Heart right ventricle (tissue), 16 donors: Measurements from ENCODE around the gene STK24. TPM values are rescaled to one million over a fixed set of nuclear protein-coding genes. Genes with fewer than 3 reads are reported as not detected.
"Not testable (repeated sequence)": the region's sequence is repeated elsewhere in the genome, so short reads cannot be mapped to it uniquely, and the experiment has no call there.

Experiments used
- ATAC-seq, 8 donors: fragments of 200-7000 bp; cut with Tn5 transposase; one replicate each; pipeline ENCODE4 v1.9.1; 2020; ENCODE audit warnings: mild to moderate bottlenecking in 8 of 8, moderate library complexity in 8 of 8, moderate number of reproducible peaks in 1 of 8
- DNase-seq, 2 donors: peaks; one replicate each; pipeline ENCODE4 v3.0.0-alpha.2; 2020
- H3K27ac ChIP-seq, 10 donors: fragments of 200-600 bp; sonication (generic) in 2 of 10; one replicate each; pipeline versions ENCODE4 v1.5.0 to v1.8.0; 2020 to 2022; ENCODE audit warnings: mild to moderate bottlenecking in 3 of 10
- H3K27me3 ChIP-seq, 7 donors: fragments of 200-600 bp; one replicate each; pipeline ENCODE4 v1.8.0; 2021 to 2022; ENCODE audit warnings: mild to moderate bottlenecking in 2 of 7
- H3K36me3 ChIP-seq, 9 donors: fragments of 200-600 bp; sonication (generic) in 1 of 9; one replicate each; pipeline versions ENCODE4 v1.5.0 to v1.8.0; 2020 to 2022; ENCODE audit warnings: mild to moderate bottlenecking in 2 of 9
- H3K4me1 ChIP-seq, 9 donors: fragments of 200-600 bp; sonication (generic) in 1 of 9; one replicate each; pipeline versions ENCODE4 v1.5.0 to v1.8.0; 2020 to 2022; ENCODE audit warnings: mild to moderate bottlenecking in 4 of 9
- H3K4me3 ChIP-seq, 10 donors: fragments of 200-600 bp; sonication (generic) in 2 of 10; one replicate each; pipeline versions ENCODE4 v1.5.0 to v1.8.0; 2020 to 2022; ENCODE audit warnings: mild to moderate bottlenecking in 7 of 10, moderate library complexity in 2 of 10
- H3K9me3 ChIP-seq, 11 donors: fragments of 200-600 bp in 10 of 11; sonication (generic) in 2 of 11; one replicate each; pipeline versions ENCODE4 v1.5.0 to v1.8.0; 2013 to 2022; ENCODE audit warnings: mild to moderate bottlenecking in 2 of 11, control low read depth in 1 of 11, moderate library complexity in 1 of 11
- WGBS, 2 donors: extraction: QIAGEN DNeasy Blood & Tissue Kit; methylation state at CpG; one replicate each; pipeline ENCODE4 v1.1.7; 2013; ENCODE audit warnings: inconsistent platforms in 1 of 2; 5-methylcytosine and 5-hydroxymethylcytosine counted together
- intact Hi-C, 10 donors: fragments of 100-400 bp; cut with DNase I; formaldehyde crosslinking; loops; one replicate each; pipeline versions ENCODE4 v1.11.1 to v1.14.2; 2022
- polyA plus RNA-seq, 2 donors: library from polyadenylated mRNA; stranded (reverse); fragments of 200-250 nt; gene quantifications; one replicate each; pipeline ENCODE4 v1.2.3, GENCODE V29; 2013
- total RNA-seq, 10 donors: library from RNA; stranded (reverse); fragmentation: NEBNext Ultra II Directional in 3 of 10; extraction: Animal tissue kit (Norgen Biotek cat#: 25700) in 3 of 10; gene quantifications; one replicate each; pipeline versions ENCODE4 v1.2.1 to v1.2.4, GENCODE V29; 2021 to 2023
- TF ChIP-seq, protein P1 (sequence below), 9 donors: fragments of 200-600 bp; sonication (generic) in 2 of 9; IDR thresholded peaks; one replicate each; pipeline versions ENCODE4 v1.5.0 to v1.8.0; 2021 to 2022; ENCODE audit warnings: antibody characterized with exemption in 9 of 9, mild to moderate bottlenecking in 5 of 9, moderate library complexity in 1 of 9
- donor health status: Arrhythmogenic right ventricular cardiomyopathy.
- donor health status: ischemic (EF 13 %, LVEDD 7.1; RV severe dilation, severe dysfunction).
- donor health status: healthy with polysubstance abuse.
- donor health status: DM: no; HTN: yes; CAD: no.
- donor health status: DM: no; HTN: no; CAD: no.
- donor health status: ischemic (EF 25% LVEDD 6.9; RV normal size, moderate dysfunction).
- donor health status: ischemic (EF 25% LVEDD 5.7; RV mildly dilated, moderate dysfunction).
- donor health status: healthy.
- donor health status: DM: yes; HTN: yes; CAD: no.
- donor health status: Ischemic cardiomyopathy.
- donor health status: ischemic (EF 35%, LVEDD 5.7; RV mildly dilated, moderate dysfunction).
- donor health status: nonischemic (EF 11% LVEDD 7.7; RV severe dilation, severe dysfunction).
- donor health status: DM: yes; HTN: yes; CAD: no.
- donor health status: PGD.
- donor health status: ischemic (EF 29% LVEDD 5.4; RV normal size, mild dysfunction).
- donor health status: nonischemic (EF 23%, LVEDD 6.1; RV moderate dilation, normal function).

STK24 gene
- total and polyA plus RNA-seq, 12 donors: 20.8 to 72.9 (median 61.5) TPM

GRCh38 chr13:98575904-98576199, 1.1 kb downstream of the STK24 start:
- ATAC-seq: no peak
- intact Hi-C loops: loop anchor here in 9 of 10 donors (2.0 to 10.0 kb wide), 12 partner anchors 69 to 131 kb away; no protein-coding TSS in a partner anchor
- H3K9me3 ChIP-seq: no peaks in the 10 kb centered on the region
- H3K27ac ChIP-seq: peak overlapping the region; percentile 91 to 98 (median 96)
- H3K4me3 ChIP-seq: peak overlapping the region; percentile 73 to 99 (median 94)
- H3K27me3 ChIP-seq: no peaks in the 10 kb centered on the region
- 1% methylated on average over 15 of the region's 15 CpGs for WGBS, 2 donors
- no peak for DNase-seq
- TF ChIP-seq, protein P1, sequence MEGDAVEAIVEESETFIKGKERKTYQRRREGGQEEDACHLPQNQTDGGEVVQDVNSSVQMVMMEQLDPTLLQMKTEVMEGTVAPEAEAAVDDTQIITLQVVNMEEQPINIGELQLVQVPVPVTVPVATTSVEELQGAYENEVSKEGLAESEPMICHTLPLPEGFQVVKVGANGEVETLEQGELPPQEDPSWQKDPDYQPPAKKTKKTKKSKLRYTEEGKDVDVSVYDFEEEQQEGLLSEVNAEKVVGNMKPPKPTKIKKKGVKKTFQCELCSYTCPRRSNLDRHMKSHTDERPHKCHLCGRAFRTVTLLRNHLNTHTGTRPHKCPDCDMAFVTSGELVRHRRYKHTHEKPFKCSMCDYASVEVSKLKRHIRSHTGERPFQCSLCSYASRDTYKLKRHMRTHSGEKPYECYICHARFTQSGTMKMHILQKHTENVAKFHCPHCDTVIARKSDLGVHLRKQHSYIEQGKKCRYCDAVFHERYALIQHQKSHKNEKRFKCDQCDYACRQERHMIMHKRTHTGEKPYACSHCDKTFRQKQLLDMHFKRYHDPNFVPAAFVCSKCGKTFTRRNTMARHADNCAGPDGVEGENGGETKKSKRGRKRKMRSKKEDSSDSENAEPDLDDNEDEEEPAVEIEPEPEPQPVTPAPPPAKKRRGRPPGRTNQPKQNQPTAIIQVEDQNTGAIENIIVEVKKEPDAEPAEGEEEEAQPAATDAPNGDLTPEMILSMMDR (IDR thresholded peaks at IDR 0.05): no peak
- H3K4me1 ChIP-seq: peaks cover 11 to 74% (median 45%) of the 10 kb centered on the region in 9 donors
- no peaks in the 10 kb centered on the region for H3K36me3 ChIP-seq

- H3K9me3 ChIP-seq: no peaks in the 10 kb centered on the region
- intact Hi-C loops: loop anchor here in 9 of 10 donors (5.0 to 10.0 kb wide), 11 partner anchors 68 to 130 kb away; no protein-coding TSS in a partner anchor
- H3K27me3 ChIP-seq: no peaks in the 10 kb centered on the region
- ATAC-seq: no peak
- peak overlapping the region; percentile 91 to 98 (median 96) for H3K27ac ChIP-seq
- no peak for DNase-seq
- no peaks in the 10 kb centered on the region for H3K36me3 ChIP-seq
- H3K4me3 ChIP-seq: peak overlapping the region; percentile 73 to 99 (median 94)
- peaks cover 11 to 76% (median 49%) of the 10 kb centered on the region in 9 donors for H3K4me1 ChIP-seq
- TF ChIP-seq, protein P1 (IDR thresholded peaks at IDR 0.05): no peak
- WGBS, 2 donors: 20 to 27% methylated on average over 12 of the region's 12 CpGs
These were observed 1.7 kb downstream of the STK24 start for GRCh38 chr13:98575009-98575903.

- intact Hi-C loops: loop anchor here in 6 of 10 donors (5.0 to 10.0 kb wide), 5 partner anchors 65 to 127 kb away; no protein-coding TSS in a partner anchor
- H3K27ac ChIP-seq: peak overlapping the region in 9 of 10 donors; percentile 22 to 78 (median 48)
- peaks cover 7 to 89% (median 55%) of the 10 kb centered on the region in 9 donors for H3K4me1 ChIP-seq
- H3K27me3 ChIP-seq: no peaks in the 10 kb centered on the region
- H3K9me3 ChIP-seq: no peaks in the 10 kb centered on the region
- peak overlapping the region in 1 of 10 donors; percentile 34 for H3K4me3 ChIP-seq
- H3K36me3 ChIP-seq: no peaks in the 10 kb centered on the region
- DNase-seq (no peak), ATAC-seq (peak in 5 of 8 donors; percentile 20 to 44 (median 39))
- 40 to 45% methylated on average over 11 of the region's 11 CpGs for WGBS, 2 donors
- TF ChIP-seq, protein P1 (IDR thresholded peaks at IDR 0.05): no peak
These were observed 4.8 kb downstream of the STK24 start for GRCh38 chr13:98571955-98572662.

GRCh38 chr13:98570929-98571372, 6.0 kb downstream of the STK24 start:
- no peak for DNase-seq
- H3K4me3 ChIP-seq: peak overlapping the region in 6 of 10 donors; percentile 5 to 44 (median 30)
- WGBS, 2 donors: 52 to 65% methylated on average over 10 of the region's 10 CpGs
- TF ChIP-seq, protein P1 (IDR thresholded peaks at IDR 0.05): no peak
- no peaks in the 10 kb centered on the region for H3K9me3 ChIP-seq
- H3K27ac ChIP-seq: peak overlapping the region in 9 of 10 donors; percentile 6 to 78 (median 42)
- H3K4me1 ChIP-seq: peaks cover 7 to 100% (median 67%) of the 10 kb centered on the region in 9 donors
- H3K36me3 ChIP-seq: no peaks in the 10 kb centered on the region
- H3K27me3 ChIP-seq: no peaks in the 10 kb centered on the region
- intact Hi-C loops: loop anchor here in 6 of 10 donors (5.0 to 10.0 kb wide), 5 partner anchors 64 to 126 kb away; no protein-coding TSS in a partner anchor
- peak in 6 of 8 donors; percentile 26 to 60 (median 54) for ATAC-seq

GRCh38 chr13:98569494-98570367, 7.2 kb downstream of the STK24 start:
- H3K36me3 ChIP-seq, ATAC-seq, H3K9me3 ChIP-seq, H3K4me3 ChIP-seq, DNase-seq, H3K27me3 ChIP-seq: not testable (repeated sequence)
- Histone ChIP-seq H3K4me1 (peaks cover 11 to 100% (median 73%) of the 10 kb centered on the region in 9 donors), H3K27ac (peak overlapping the region in 5 of 10 donors; percentile 42 to 78 (median 62))
- intact Hi-C loops: loop anchor here in 7 of 10 donors (5.0 to 10.0 kb wide), 6 partner anchors 47 to 125 kb away; no protein-coding TSS in a partner anchor
- WGBS, 2 donors: 82 to 87% methylated on average over 17 of the region's 17 CpGs
